GM18868 (cell line): ENCODE results near the gene DNAH9.
"Not testable (repeated sequence)": the region's sequence is repeated elsewhere in the genome, so short reads cannot be mapped to it uniquely, and the experiment has no call there.

Experiments
- ATAC-seq: cut with Tn5 transposase; IDR thresholded peaks from one replicate; pipeline ENCODE4 v1.9.1; 2021; ENCODE audit warnings: mild to moderate bottlenecking, moderate library complexity; ENCODE audit not compliant: unreplicated experiment

The DNAH9 gene

GRCh38 chr17:11949571-11949970 lies 351.3 kb downstream of the DNAH9 start:
- not testable (repeated sequence) for ATAC-seq

GRCh38 chr17:11950771-11951519 lies 352.7 kb downstream of the DNAH9 start:
- no peak for ATAC-seq

- ATAC-seq = no peak
Measured at GRCh38 chr17:11952610-11953009, 354.3 kb downstream of the DNAH9 start.

GRCh38 chr17:11953924-11954323 lies 355.7 kb downstream of the DNAH9 start:
- no peak for ATAC-seq

- ATAC-seq = no peak
Measured at GRCh38 chr17:11954936-11955335, 356.7 kb downstream of the DNAH9 start.

GRCh38 chr17:11969565-11969964 lies 371.3 kb downstream of the DNAH9 start:
- ATAC-seq = no peak

- not testable (repeated sequence) for ATAC-seq
Measured at GRCh38 chr17:11972741-11973140, 374.5 kb downstream of the DNAH9 start.

GRCh38 chr17:11979795-11980194 lies 381.5 kb downstream of the DNAH9 start:
- ATAC-seq = no peak

GRCh38 chr17:11980813-11981212 lies 382.5 kb downstream of the DNAH9 start:
- no peak for ATAC-seq

GRCh38 chr17:11981862-11982261 lies 383.6 kb downstream of the DNAH9 start:
- ATAC-seq = no peak

- ATAC-seq = no peak
Measured at GRCh38 chr17:11986179-11986941, 388.1 kb downstream of the DNAH9 start.

GRCh38 chr17:11986942-11987329 lies 388.7 kb downstream of the DNAH9 start:
- ATAC-seq = no peak

GRCh38 chr17:11990363-11990983 lies 392.2 kb downstream of the DNAH9 start:
- no peak for ATAC-seq

- ATAC-seq = no peak
Measured at GRCh38 chr17:11991461-11991860, 393.2 kb downstream of the DNAH9 start.

- ATAC-seq = peak; percentile 34
Measured at GRCh38 chr17:11996722-11997146, 398.5 kb downstream of the DNAH9 start.

GRCh38 chr17:11997147-11997971 lies 399.1 kb downstream of the DNAH9 start, which contains the start of gene ZNF18:
Gene ZNF18, minus strand, starts transcription at chr17:11997475. Its CDS starts 4,646 bp downstream, at chr17:11992829.
- peak; percentile 97 for ATAC-seq

- ATAC-seq = no peak
Measured at GRCh38 chr17:11997972-11998233, 399.6 kb downstream of the DNAH9 start.

- no peak for ATAC-seq
Measured at GRCh38 chr17:11999696-12000095, 401.4 kb downstream of the DNAH9 start.

- no peak for ATAC-seq
Measured at GRCh38 chr17:12007466-12007865, 409.2 kb downstream of the DNAH9 start.
